Fibroblast of lung (primary cell): ENCODE results near the gene KRTAP9-2.
"Not testable (repeated sequence)": the region's sequence is repeated elsewhere in the genome, so short reads cannot be mapped to it uniquely, and the experiment has no call there.

Experiments
- EZH2 ChIP-seq: IDR thresholded peaks from 2 replicates; pipeline ENCODE4 v1.5.1; 2012; ENCODE audit warnings: low read length, control low read depth, mild to moderate bottlenecking; ENCODE audit errors: missing control alignments
- TF ChIP-seq, protein P1 (sequence below), 2 donors: IDR thresholded peaks in 1 of 2; conservative IDR thresholded peaks in 1 of 2; 1 replicate in 1 of 2; 2 replicates in 1 of 2; pipeline ENCODE4 v1.5.1; 2011 to 2012; ENCODE audit warnings: low read length in 2 of 2, control low read depth in 1 of 2, inconsistent platforms in 1 of 2, low read depth in 1 of 2, mild to moderate bottlenecking in 1 of 2

DNA sequence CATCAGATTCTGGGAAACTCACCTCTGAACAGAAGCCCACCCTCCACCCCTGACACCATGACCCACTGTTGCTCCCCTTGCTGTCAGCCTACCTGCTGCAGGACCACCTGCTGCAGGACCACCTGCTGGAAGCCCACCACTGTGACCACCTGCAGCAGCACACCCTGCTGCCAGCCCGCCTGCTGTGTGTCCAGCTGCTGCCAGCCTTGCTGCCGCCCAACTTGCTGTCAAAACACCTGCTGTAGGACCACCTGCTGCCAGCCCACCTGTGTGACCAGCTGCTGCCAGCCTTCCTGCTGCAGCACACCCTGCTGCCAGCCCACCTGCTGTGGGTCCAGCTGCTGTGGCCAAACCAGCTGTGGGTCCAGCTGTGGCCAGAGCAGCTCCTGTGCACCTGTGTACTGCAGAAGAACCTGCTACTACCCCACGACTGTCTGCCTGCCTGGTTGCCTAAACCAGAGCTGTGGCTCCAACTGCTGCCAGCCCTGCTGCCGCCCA lies at the start of gene KRTAP9-2:
- TF ChIP-seq, protein P1, sequence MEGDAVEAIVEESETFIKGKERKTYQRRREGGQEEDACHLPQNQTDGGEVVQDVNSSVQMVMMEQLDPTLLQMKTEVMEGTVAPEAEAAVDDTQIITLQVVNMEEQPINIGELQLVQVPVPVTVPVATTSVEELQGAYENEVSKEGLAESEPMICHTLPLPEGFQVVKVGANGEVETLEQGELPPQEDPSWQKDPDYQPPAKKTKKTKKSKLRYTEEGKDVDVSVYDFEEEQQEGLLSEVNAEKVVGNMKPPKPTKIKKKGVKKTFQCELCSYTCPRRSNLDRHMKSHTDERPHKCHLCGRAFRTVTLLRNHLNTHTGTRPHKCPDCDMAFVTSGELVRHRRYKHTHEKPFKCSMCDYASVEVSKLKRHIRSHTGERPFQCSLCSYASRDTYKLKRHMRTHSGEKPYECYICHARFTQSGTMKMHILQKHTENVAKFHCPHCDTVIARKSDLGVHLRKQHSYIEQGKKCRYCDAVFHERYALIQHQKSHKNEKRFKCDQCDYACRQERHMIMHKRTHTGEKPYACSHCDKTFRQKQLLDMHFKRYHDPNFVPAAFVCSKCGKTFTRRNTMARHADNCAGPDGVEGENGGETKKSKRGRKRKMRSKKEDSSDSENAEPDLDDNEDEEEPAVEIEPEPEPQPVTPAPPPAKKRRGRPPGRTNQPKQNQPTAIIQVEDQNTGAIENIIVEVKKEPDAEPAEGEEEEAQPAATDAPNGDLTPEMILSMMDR (conservative IDR thresholded peaks at IDR 0.05 in 1 of 2, IDR thresholded peaks at IDR 0.05 in 1 of 2; ENCODE audit: low read depth in 1 of 2, low read length in 2 of 2): not testable (repeated sequence)
- TF ChIP-seq EZH2: not testable (repeated sequence)
